Kidney capillary endothelial cell (primary cell): ENCODE measurements around the gene KANK4.

Experiments used
- DNase-seq: peaks from one replicate; pipeline ENCODE4 v3.0.0-alpha.2; 2018; ENCODE audit warnings: low spot score

KANK4 gene

GRCh38 chr1:62304975-62305374 lies 14.3 kb downstream of the KANK4 start:
- no peak for DNase-seq

DNA sequence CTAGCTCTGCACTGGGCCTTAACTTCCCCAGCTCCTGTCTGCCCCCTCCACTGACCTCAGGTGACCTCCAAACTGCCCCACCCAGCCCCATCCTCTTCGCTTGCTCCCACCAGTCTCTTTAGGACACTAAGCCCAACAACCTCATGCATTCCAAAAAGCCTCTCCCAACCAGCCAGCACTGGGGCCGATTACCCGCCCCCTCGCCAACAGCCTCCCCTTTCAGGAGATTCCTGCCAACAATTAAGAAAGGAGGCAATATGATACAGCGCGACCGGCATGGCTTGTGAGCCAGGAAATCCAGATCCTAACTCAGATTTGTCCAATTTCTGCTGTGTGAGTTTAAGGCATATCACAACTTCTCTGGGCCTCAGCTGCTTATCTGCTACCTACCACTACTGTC lies 14.7 kb downstream of the KANK4 start:
- no peak for DNase-seq

DNA sequence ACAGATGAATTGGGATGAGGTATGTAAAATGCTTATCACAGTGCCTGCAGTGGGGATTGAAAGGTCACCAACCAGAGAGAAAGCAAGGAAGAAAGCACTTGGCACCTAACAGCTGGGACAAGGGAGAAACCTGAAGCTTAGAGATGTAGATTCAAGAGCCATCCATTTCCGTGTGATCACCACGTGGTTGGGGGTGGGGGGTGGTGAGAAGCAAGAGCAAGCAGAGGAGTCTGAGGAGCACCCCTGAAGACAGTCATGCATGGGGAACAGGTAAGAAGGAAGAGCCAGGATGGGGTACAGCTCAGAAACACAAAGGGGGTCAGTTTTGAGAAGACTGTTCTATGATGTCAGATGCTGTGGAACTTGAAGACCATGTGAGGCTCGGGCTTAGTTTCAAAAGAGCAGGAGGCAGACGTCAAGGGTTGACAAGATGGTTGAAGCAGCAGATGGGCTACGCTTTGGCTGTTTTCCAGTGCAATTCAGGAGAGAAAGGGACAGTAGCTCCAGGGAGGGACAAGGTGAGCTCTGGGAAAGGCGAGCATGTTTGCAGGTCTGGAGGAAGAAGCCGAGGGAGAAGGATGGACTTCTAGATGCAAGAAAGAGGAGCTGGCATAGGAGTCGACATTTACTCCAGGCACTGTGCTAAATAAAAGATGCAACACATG lies 17.4 kb downstream of the KANK4 start:
- DNase-seq = no peak

- no peak for DNase-seq
These were observed 19.6 kb downstream of the KANK4 start for GRCh38 chr1:62299426-62300200.

- no peak for DNase-seq
These were observed 23.2 kb downstream of the KANK4 start for GRCh38 chr1:62295921-62296491.

DNA sequence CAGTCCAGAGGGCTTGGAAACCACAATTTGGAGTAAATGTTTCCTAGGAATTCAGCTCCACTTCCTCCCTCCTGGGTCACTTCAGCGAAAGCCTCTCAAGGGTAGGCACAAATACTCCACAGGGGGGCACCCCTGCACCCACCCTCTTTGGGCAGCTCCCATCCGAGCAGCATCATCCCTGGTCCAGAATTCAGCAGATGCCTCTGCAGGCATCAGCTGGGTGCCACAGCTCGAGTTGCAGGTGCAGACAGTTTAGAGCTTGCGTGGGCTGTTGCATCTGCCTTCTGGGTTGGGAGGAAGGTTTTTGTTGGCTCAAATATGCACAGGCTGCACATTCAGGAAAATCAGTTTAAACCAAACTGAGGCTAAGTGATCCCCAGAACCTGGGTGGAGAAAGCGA lies 25.0 kb downstream of the KANK4 start:
- DNase-seq = peak; percentile 17

- DNase-seq = no peak
These were observed 30.6 kb downstream of the KANK4 start for GRCh38 chr1:62288662-62289061.

DNA sequence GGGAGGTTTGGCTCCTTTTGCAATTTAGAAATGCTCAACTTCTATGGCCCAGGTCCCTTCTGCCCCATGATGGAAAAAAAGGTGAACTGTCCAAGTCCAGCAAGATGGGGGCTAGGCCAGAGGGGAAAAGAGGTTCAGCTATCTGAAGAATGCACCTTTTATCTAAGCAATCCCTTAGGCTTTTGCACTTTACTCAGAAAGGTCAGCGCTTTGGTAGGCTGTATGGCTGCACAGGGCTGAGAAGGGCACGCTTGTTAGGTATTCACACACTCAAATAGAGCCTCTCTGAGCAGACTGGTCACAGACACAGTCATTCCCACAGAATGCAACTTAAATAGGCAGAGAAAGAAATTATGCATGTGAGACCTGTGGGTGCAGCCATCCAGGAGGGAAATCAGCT lies 31.0 kb downstream of the KANK4 start:
- no peak for DNase-seq

DNA sequence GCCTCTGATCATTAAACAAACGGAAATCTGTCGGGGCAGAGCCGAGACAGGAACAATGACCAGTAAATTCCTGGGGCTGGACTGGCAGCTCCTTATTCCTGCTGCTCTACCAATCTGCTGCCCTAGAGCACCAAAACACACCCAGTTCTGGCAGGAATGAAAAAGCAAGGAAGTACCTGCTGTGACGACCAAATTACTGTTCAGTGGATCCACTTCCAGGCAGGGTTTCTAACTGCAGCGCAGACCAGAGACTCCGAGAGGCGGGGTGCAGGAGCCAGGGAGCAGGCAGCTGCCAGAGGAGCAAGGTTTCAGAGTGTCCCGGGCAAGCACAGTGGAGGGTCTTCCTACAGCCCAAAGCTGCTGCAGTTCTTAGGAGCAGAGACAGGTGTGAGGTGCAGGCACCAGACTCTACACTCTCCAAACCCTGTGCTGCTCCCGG lies 32.4 kb downstream of the KANK4 start:
- peak; percentile 86 for DNase-seq

DNA sequence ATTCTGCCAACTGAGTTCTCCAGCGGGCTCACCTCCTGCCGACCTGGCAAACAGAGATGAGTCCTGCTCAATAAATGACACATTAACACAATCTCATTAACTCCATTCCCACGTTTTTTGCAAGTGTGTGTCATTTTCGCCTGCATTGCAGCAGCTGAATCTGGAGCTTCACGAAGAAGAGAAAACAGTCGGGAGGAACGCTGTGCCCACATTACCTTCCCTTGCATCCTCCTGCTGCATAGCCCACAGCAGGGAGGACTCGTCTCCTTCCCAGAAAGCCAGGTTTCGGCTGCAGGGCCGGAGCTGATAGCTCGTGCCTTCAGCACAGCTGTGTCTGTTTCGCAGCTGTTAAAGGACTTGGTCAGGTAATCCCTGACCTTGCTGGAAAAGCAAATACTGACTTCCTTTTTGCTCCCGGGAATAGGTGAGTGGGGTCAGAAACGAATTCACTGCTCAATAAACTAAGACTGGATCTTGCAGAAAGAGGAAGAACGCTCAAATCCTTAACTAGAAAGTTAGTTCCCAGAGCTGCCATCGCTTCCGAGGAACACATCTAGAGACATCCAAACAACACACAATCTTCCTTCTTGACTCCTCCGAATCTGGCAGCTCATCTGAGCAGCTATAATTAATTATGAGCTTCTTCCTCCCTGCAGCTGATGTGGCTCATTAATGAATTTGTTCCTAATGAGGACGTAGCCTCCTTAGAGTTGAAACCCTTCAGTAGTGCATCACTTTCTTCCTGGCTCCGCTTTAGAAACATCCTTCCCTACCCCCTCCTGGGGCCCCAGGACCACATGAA lies 33.0 kb downstream of the KANK4 start:
- DNase-seq = no peak

GRCh38 chr1:62285440-62285839 lies 33.8 kb downstream of the KANK4 start:
- DNase-seq = no peak

DNA sequence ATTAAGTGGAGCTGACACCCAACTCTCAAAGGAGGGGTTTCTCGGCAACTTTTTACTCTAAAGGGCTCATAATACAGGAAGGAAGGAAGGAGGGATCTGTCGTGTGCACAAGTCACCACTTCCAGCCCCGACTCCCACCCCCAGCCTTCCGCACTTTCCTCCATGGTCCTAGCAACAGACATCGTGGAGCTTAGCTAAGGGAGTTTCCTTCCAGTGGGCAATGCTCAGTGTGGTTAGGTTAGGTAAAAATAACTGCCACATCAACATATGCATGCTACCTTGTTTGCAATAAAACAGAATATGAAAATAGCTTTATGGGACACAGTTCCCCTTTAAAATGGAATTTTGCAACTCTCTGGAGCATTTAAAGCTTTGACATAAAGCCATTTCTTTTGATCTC lies 35.2 kb downstream of the KANK4 start:
- DNase-seq = no peak

GRCh38 chr1:62282909-62283755 lies 36.1 kb downstream of the KANK4 start:
- DNase-seq = peak; percentile 48

GRCh38 chr1:62281922-62282555 lies 37.2 kb downstream of the KANK4 start:
- no peak for DNase-seq

DNA sequence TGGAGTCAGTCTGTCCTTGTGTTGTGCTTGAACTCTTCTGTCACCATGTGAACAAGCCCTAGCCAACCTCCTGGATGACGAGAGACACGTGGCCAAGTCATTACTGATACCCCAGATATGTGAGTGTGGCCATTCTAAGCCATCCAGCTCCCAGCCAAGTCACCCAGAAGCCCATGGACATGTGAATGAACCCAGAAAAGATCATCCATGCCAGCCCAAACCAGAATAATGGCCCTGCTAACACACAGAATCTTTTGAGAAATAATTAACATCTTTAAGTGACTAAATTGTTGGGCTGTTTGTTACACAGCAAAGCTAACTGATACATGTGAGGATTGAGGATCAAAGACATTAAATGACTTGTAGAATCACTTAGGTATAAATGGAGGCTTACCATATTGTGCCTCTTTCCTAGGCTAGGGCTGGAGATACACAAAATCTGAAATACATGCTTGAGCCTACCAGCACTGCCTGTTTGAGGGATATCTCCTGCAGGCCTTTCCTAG lies 38.2 kb downstream of the KANK4 start:
- no peak for DNase-seq

DNA sequence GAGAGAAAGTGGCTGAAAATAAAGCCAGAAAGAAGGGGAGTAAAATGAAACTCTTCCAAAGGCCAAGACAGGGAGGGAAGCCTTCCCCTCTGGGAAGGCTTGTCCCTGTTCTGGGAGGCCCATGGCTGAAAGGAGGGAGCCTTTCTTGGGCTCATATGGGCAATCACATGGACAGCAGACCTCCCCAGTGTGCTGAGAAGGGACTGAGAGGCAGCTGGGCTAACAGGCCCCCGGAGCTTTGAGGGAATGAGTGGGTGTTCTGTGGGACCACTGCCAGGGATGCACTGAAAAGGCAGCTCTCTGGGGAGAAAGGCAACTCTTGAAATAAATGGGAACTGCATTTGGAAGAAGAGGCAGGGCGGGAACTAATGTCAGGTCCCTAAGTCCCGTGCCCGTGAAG lies 39.1 kb downstream of the KANK4 start:
- DNase-seq = no peak

GRCh38 chr1:62276791-62277190 lies 42.4 kb downstream of the KANK4 start:
- no peak for DNase-seq

GRCh38 chr1:62274496-62275485 lies 44.4 kb downstream of the KANK4 start:
- DNase-seq = no peak

DNA sequence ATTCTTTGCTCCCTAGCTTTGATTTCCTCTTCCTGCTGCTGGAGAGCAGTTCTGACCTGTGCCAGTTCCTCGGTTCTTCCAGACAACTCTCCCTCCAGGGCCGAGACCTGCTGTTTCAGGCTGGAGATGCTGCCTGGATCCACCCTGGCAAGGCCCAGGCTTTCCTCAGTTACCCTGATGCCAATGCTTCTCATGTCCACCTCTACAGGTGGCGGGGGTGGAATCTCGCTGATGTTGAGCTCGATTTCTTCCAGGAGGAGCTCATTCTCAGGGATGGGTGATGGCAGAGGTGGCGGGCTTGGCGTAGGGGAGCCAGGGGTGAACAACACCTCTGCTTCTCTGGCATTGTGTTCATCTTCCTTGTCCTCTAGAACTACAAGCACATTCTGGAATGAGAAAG lies 45.3 kb downstream of the KANK4 start:
- DNase-seq = no peak
